Activated naive CD4-positive, alpha-beta T cell treated with anti-CD3 and anti-CD28 coated beads, Interleukin-2, amount 10 ng/mL, durations not matched to agents 5 hours and 36 hours (primary cell): Measurements from ENCODE around the gene NAT10. TPM values are rescaled to one million over a fixed set of nuclear protein-coding genes. Genes with fewer than 3 reads are reported as not detected.

Source experiments
- total RNA-seq, 2 experiments: library from RNA; stranded (reverse); gene quantifications; one replicate each; pipeline ENCODE4 v1.2.3, GENCODE V29; 2021

The NAT10 gene
- total RNA-seq, result 10 to 100 TPM; 73.4 to 76.1 TPM

DNA sequence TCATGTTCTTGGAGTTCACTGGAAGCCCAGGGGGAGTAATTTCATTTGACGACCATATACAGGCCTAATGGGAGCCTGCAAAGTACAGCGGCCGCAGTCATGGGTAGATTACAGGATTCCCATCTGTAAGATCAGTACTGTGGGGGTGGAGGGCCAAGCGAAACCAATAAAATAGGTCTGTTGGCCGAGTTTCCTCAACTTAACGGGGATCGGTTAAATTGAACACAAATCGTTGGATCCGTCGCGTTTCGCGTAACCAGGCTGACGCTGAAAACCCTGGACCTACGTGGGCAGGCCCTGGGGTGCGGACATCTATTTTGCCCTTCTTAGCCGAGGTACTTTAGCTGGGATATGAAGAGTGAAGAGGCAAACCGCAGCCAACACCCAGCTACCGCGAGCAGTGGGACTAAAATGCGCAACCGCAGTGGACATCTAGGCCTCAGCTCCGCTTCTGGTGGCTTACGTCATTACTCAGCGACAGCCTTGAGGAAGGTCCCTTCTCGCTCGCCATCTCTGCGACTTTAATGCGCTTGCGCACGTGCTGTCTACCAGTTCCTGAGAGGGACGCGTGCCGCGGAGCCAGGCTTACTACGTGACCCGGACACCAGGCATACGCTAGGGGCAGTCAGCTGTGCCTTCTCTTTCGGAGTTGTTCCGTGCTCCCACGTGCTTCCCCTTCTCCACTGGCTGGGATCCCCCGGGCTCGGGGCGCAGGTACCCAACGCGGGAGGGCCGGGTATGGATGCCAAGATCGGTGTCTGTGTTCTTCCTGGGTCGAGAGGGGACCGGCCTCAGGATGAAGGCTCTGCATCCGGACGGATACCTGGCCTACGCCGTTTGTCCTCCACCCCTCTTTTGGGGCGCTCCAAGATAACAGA lies at the start of gene NAT10:
NAT10 (plus strand) TSS at position 551 of the 878 bp plus-strand sequence. CDS start 2,597 bp downstream, outside the sequence.

Other genes starting within 250 kb of the NAT10 start
- not detected for gene LMO2, start 213.6 kb upstream of the NAT10 start, total RNA-seq
- gene CAPRIN1, start 53.9 kb upstream of the NAT10 start, total RNA-seq, result 100 to 1,000 TPM; 182 to 186 TPM